Neural cell (in vitro differentiated cells): ENCODE results near the gene TMEFF1. TPM values are rescaled to one million over a fixed set of nuclear protein-coding genes. Genes with fewer than 3 reads are reported as not detected.

Experiments used
- H2AFZ ChIP-seq: fragments of 200-600, 300-800 bp; sonication (generic), shearing (Covaris generic); 2 replicates; pipeline ENCODE4 v1.6.0; 2014; ENCODE audit warnings: low read depth, mild to moderate bottlenecking, antibody characterized with exemption, low read length, moderate library complexity
- H3F3A ChIP-seq: fragments of 200-600 bp; shearing (Covaris generic); 2 replicates; pipeline ENCODE4 v1.6.1; 2016; ENCODE audit warnings: mild to moderate bottlenecking, moderate library complexity, mixed read lengths, antibody characterized with exemption, low read length; ENCODE audit not compliant: insufficient read depth, poor library complexity, severe bottlenecking
- H3K27ac ChIP-seq: fragments of 200-600, 300-800 bp; sonication (generic), shearing (Covaris generic); 2 replicates; pipeline ENCODE4 v1.5.1; 2014; ENCODE audit warnings: mild to moderate bottlenecking, low read length, moderate library complexity
- H3K27me3 ChIP-seq: fragments of 300-800, 200-600 bp; sonication (generic), shearing (Covaris generic); 2 replicates; pipeline ENCODE4 v1.6.0; 2014; ENCODE audit warnings: mild to moderate bottlenecking, low read depth, low read length, moderate library complexity; ENCODE audit not compliant: insufficient read depth
- H3K36me3 ChIP-seq: fragments of 300-800, 200-600 bp; sonication (generic), shearing (Covaris generic); 2 replicates; pipeline ENCODE4 v1.5.1; 2014; ENCODE audit warnings: mild to moderate bottlenecking, antibody characterized with exemption, low read length, moderate library complexity; ENCODE audit not compliant: insufficient read depth
- H3K4me2 ChIP-seq: fragments of 300-800, 200-600 bp; sonication (generic), shearing (Covaris generic); 2 replicates; pipeline ENCODE4 v1.6.0; 2014; ENCODE audit warnings: mild to moderate bottlenecking, low read length
- H3K4me3 ChIP-seq: fragments of 300-800, 200-600 bp; sonication (generic), shearing (Covaris generic); 2 replicates; pipeline ENCODE4 v1.5.1; 2014; ENCODE audit warnings: mild to moderate bottlenecking, low read length, moderate library complexity
- H3K79me2 ChIP-seq: fragments of 200-600 bp; shearing (Covaris generic); replicated peaks from 2 replicates; pipeline ENCODE4 v1.6.0; 2014; ENCODE audit warnings: mild to moderate bottlenecking, low read length, moderate library complexity; ENCODE audit not compliant: insufficient read depth
- H3K9ac ChIP-seq: fragments of 300-800, 200-600 bp; sonication (generic), shearing (Covaris generic); 2 replicates; pipeline ENCODE4 v1.6.1; 2016; ENCODE audit warnings: mild to moderate bottlenecking, low read length, mixed read lengths
- H3K9me2 ChIP-seq: fragments of 200-600 bp; shearing (Covaris generic); 2 replicates; pipeline ENCODE4 v1.6.1; 2016; ENCODE audit warnings: mild to moderate bottlenecking, low read length, mixed read lengths; ENCODE audit not compliant: insufficient read depth
- H3K9me3 ChIP-seq: fragments of 200-600, 300-800 bp; sonication (generic), shearing (Covaris generic); 2 replicates; pipeline ENCODE4 v1.6.1; 2016; ENCODE audit warnings: mild to moderate bottlenecking, mixed run types, low read length, moderate library complexity, mixed read lengths
- H4K20me1 ChIP-seq: fragments of 200-600 bp; shearing (Covaris generic); 2 replicates; pipeline ENCODE4 v1.6.1; 2016; ENCODE audit warnings: mild to moderate bottlenecking, mixed run types; ENCODE audit not compliant: insufficient read depth
- CTCF ChIP-seq: fragments of 450-650 bp; IDR thresholded peaks from 2 replicates; pipeline ENCODE4 v1.5.1; 2014; ENCODE audit warnings: antibody characterized with exemption, mild to moderate bottlenecking, moderate library complexity; ENCODE audit not compliant: poor library complexity, severe bottlenecking
- EP300 ChIP-seq: fragments of 450-650 bp; conservative IDR thresholded peaks from 2 replicates; pipeline ENCODE4 v1.6.1; 2014; ENCODE audit warnings: antibody characterized with exemption, mild to moderate bottlenecking, moderate library complexity; ENCODE audit not compliant: poor library complexity, severe bottlenecking
- EZH2 ChIP-seq: fragments of 200-600, 300-800 bp; shearing (Covaris generic), sonication (generic); IDR thresholded peaks from 2 replicates; pipeline ENCODE4 v1.6.1; 2014; ENCODE audit warnings: antibody characterized with exemption, low read length, borderline replicate concordance, mild to moderate bottlenecking; ENCODE audit not compliant: insufficient read depth, poor library complexity, severe bottlenecking
- MXI1 ChIP-seq: fragments of 450-650 bp; conservative IDR thresholded peaks from 2 replicates; pipeline ENCODE4 v1.6.1; 2014; ENCODE audit warnings: antibody characterized with exemption, mild to moderate bottlenecking; ENCODE audit not compliant: poor library complexity, severe bottlenecking
- POLR2AphosphoS5 ChIP-seq: IDR thresholded peaks from 2 replicates; pipeline ENCODE4 v1.6.1; 2012
- RAD21 ChIP-seq: fragments of 450-650 bp; conservative IDR thresholded peaks from 2 replicates; pipeline ENCODE4 v1.6.1; 2014; ENCODE audit warnings: antibody characterized with exemption, mild to moderate bottlenecking, moderate library complexity
- SMC3 ChIP-seq: fragments of 450-650 bp; conservative IDR thresholded peaks from 2 replicates; pipeline ENCODE4 v1.6.1; 2014; ENCODE audit warnings: antibody characterized with exemption, mild to moderate bottlenecking, moderate library complexity; ENCODE audit not compliant: poor library complexity
- TAF1 ChIP-seq: IDR thresholded peaks from 2 replicates; pipeline ENCODE4 v1.6.1; 2012; ENCODE audit warnings: low read depth
- polyA plus RNA-seq: library from polyadenylated mRNA; depleted of rRNA; stranded (reverse); fragments of >200 nt; gene quantifications from 2 replicates; pipeline ENCODE4 v1.2.3, GENCODE V29; 2014
- TF ChIP-seq, protein P1 (sequence below): IDR thresholded peaks from 2 replicates; pipeline ENCODE4 v1.6.1; 2012; ENCODE audit warnings: borderline replicate concordance

The TMEFF1 gene
- polyA plus RNA-seq, 1 donor from 2014 or later = 273 TPM

DNA sequence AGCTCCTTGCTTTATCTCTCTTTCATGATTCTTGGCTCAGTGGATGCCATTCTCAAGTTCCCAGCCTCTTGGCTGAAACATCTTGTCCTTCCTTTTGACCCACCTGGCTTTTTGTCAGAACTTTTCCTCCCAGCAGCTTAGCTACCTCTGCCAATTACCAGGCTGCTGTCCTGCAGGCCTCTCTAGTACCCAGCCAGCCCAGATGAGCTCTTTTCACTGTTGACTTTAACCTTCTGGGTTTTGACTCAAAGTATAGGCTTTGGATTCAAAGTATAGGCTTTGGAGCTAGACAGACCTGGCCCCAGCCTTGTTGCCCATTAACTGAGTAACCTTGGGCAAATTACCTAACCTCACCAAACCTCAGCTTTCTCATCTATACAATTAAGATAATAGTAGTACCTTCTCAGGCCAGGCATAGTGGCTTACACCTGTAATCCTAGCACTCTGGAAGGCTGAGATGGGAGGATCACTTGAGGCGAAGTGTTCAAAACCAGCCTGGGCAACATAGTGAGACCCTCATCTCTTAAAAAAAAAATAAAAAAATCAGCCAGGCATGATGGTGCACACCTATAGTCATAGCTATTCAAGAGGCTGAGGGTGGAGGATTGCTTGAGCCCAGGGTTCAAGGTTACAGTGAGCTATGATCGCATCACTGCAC lies 6.6 kb upstream of the TMEFF1 start:
- Histone ChIP-seq H4K20me1 (no peaks in the 10 kb centered on the region), H3K36me3 (no peaks in the 10 kb centered on the region)
- TF ChIP-seq, protein P1, sequence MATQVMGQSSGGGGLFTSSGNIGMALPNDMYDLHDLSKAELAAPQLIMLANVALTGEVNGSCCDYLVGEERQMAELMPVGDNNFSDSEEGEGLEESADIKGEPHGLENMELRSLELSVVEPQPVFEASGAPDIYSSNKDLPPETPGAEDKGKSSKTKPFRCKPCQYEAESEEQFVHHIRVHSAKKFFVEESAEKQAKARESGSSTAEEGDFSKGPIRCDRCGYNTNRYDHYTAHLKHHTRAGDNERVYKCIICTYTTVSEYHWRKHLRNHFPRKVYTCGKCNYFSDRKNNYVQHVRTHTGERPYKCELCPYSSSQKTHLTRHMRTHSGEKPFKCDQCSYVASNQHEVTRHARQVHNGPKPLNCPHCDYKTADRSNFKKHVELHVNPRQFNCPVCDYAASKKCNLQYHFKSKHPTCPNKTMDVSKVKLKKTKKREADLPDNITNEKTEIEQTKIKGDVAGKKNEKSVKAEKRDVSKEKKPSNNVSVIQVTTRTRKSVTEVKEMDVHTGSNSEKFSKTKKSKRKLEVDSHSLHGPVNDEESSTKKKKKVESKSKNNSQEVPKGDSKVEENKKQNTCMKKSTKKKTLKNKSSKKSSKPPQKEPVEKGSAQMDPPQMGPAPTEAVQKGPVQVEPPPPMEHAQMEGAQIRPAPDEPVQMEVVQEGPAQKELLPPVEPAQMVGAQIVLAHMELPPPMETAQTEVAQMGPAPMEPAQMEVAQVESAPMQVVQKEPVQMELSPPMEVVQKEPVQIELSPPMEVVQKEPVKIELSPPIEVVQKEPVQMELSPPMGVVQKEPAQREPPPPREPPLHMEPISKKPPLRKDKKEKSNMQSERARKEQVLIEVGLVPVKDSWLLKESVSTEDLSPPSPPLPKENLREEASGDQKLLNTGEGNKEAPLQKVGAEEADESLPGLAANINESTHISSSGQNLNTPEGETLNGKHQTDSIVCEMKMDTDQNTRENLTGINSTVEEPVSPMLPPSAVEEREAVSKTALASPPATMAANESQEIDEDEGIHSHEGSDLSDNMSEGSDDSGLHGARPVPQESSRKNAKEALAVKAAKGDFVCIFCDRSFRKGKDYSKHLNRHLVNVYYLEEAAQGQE = no peak
- no peak for TF ChIP-seq TAF1
- no peak for TF ChIP-seq MXI1
- no peak for TF ChIP-seq EZH2
- no peak for TF ChIP-seq POLR2AphosphoS5
- no peak for TF ChIP-seq SMC3
- no peak for TF ChIP-seq EP300
- TF ChIP-seq RAD21 = no peak
- TF ChIP-seq CTCF = no peak

GRCh38 chr9:100466829-100467221 lies 6.1 kb upstream of the TMEFF1 start:
- Histone ChIP-seq H3K27ac (no peak overlapping the region), H3K79me2 (no peaks in the 10 kb centered on the region), H3K36me3 (no peaks in the 10 kb centered on the region), H3F3A (no peaks in the 10 kb centered on the region), H3K4me3 (no peak overlapping the region), H3K4me2 (no peak overlapping the region), H3K9me3 (no peaks in the 10 kb centered on the region), H4K20me1 (no peaks in the 10 kb centered on the region), H3K9ac (no peak overlapping the region), H3K9me2 (no peaks in the 10 kb centered on the region), H3K27me3 (no peaks in the 10 kb centered on the region), H2AFZ (no peak overlapping the region)
- TF ChIP-seq, protein P1 = no peak
- TF ChIP-seq SMC3 (no peak), CTCF (no peak), EP300 (no peak), EZH2 (no peak), MXI1 (no peak), RAD21 (no peak), POLR2AphosphoS5 (no peak), TAF1 (no peak)

More for the DNA sequence above, 6.6 kb upstream of the TMEFF1 start:
- Histone ChIP-seq H3K79me2 (no peaks in the 10 kb centered on the region), H3K27me3 (no peaks in the 10 kb centered on the region), H3F3A (no peaks in the 10 kb centered on the region), H3K27ac (no peak overlapping the region), H3K4me3 (no peak overlapping the region), H3K9me2 (no peaks in the 10 kb centered on the region), H3K4me2 (no peak overlapping the region), H3K9me3 (no peaks in the 10 kb centered on the region), H3K9ac (no peak overlapping the region), H2AFZ (no peak overlapping the region)
